Measurements from ENCODE around the gene CERS6. TPM values are rescaled to one million over a fixed set of nuclear protein-coding genes. Genes with fewer than 3 reads are reported as not detected.

The CERS6 gene
- total and polyA plus RNA-seq, 12 donors, result 5.0 to 110 (median 29.6) TPM

DNA sequence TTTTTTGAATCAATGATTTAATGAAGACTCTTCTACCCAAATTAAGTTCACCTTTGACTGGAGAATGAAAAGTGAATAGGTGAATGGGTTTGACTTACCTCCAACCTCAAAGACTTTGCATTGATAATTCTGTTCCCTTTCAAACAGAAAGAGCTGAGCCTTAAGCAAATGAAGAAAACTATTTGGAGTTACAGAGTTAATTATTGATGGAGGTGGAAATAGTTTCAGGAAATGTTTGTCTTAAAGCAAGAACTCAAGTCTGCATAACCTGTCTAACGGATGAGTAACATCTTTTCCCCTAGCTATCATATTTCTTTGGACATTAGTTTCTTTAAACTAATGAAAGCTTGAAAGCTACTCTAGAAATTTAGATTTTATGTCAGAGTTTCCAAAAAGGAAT lies 166.5 kb downstream of the CERS6 start:
- no peaks in the 10 kb centered on the region for H3K9me3 ChIP-seq (replicated peaks in 1 of 3)
- no peaks in the 10 kb centered on the region for H3K36me3 ChIP-seq (replicated peaks in 1 of 2)
- intact Hi-C loops (cut with DNase I), result no loop called here
- 85 to 98% (median 94%) methylated on average over 1 of the region's 1 CpG for WGBS, 4 donors
- no peaks in the 10 kb centered on the region for H3K27me3 ChIP-seq
- H3K4me1 ChIP-seq (replicated peaks in 1 of 2), result peaks cover 0 to 8% of the 10 kb centered on the region in 2 donors
- no peak for TF ChIP-seq POLR2A (IDR thresholded peaks at IDR 0.05)
- TF ChIP-seq, protein P1, sequence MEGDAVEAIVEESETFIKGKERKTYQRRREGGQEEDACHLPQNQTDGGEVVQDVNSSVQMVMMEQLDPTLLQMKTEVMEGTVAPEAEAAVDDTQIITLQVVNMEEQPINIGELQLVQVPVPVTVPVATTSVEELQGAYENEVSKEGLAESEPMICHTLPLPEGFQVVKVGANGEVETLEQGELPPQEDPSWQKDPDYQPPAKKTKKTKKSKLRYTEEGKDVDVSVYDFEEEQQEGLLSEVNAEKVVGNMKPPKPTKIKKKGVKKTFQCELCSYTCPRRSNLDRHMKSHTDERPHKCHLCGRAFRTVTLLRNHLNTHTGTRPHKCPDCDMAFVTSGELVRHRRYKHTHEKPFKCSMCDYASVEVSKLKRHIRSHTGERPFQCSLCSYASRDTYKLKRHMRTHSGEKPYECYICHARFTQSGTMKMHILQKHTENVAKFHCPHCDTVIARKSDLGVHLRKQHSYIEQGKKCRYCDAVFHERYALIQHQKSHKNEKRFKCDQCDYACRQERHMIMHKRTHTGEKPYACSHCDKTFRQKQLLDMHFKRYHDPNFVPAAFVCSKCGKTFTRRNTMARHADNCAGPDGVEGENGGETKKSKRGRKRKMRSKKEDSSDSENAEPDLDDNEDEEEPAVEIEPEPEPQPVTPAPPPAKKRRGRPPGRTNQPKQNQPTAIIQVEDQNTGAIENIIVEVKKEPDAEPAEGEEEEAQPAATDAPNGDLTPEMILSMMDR (IDR thresholded peaks at IDR 0.05), result no peak
- DNase-seq, result no peak
- no peak overlapping the region for H3K27ac ChIP-seq
- no peak overlapping the region for H3K4me3 ChIP-seq

DNA sequence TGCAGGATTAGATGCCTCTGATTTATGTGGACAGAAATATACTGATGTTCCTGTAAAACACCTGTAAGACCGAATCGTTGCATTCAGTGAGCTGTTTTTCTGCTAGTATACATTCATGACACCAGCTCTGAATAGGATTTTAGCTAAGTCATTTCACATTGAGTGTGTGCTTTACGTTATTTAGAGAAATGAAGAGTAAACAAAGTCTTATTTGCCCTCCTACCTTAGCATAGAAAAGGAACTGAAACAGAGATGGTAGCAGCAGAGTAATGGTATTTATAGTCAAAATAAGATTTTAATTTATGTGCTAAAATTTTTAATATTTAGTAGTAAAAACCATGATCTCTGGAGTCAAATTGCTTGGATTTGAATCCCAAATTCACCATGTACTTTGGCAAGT lies 168.0 kb downstream of the CERS6 start:
- Histone ChIP-seq H3K4me3 (no peak overlapping the region), H3K27me3 (no peaks in the 10 kb centered on the region), H3K4me1 (replicated peaks in 1 of 2) (peaks cover 0 to 10% of the 10 kb centered on the region in 2 donors), H3K9me3 (replicated peaks in 1 of 3) (no peaks in the 10 kb centered on the region), H3K36me3 (replicated peaks in 1 of 2) (no peaks in the 10 kb centered on the region), H3K27ac (no peak overlapping the region)
- intact Hi-C loops (cut with DNase I), result no loop called here
- no peak for TF ChIP-seq POLR2A (IDR thresholded peaks at IDR 0.05)
- TF ChIP-seq, protein P1 (IDR thresholded peaks at IDR 0.05), result no peak
- DNase-seq, result no peak
- WGBS, 4 donors, result 89 to 96% (median 94%) methylated on average over 3 of the region's 3 CpGs

DNA sequence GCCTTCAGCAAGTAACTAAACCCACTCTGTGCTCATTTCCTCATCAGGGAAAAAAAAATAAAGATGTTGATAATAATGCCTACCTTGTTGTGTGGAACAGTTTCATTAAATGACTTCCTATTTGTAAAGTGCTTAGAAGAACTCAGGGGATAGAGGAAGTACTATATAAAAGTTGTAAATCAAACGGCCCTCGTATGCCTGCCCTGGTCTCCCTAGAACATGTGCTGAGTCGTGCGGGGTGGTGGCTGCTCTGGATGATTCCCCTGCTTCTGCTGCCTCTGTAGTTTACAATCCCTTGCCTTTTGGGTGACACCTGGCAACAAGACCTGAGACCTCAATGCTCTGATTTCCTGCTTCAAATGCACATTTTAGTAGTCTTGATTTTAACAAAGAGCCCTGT lies 170.0 kb downstream of the CERS6 start:
- DNase-seq, result no peak
- 57 to 72% (median 68%) methylated on average over 4 of the region's 4 CpGs for WGBS, 4 donors
- Histone ChIP-seq H3K36me3 (replicated peaks in 1 of 2) (no peaks in the 10 kb centered on the region), H3K4me3 (no peak overlapping the region), H3K27me3 (no peaks in the 10 kb centered on the region), H3K9me3 (replicated peaks in 1 of 3) (no peaks in the 10 kb centered on the region), H3K27ac (peak overlapping the region in 2 of 5 donors; percentile 15 to 41), H3K4me1 (replicated peaks in 1 of 2) (peaks cover 0 to 10% of the 10 kb centered on the region in 2 donors)
- TF ChIP-seq, protein P1 (IDR thresholded peaks at IDR 0.05), result no peak
- no peak for TF ChIP-seq POLR2A (IDR thresholded peaks at IDR 0.05)
- intact Hi-C loops (cut with DNase I), result no loop called here

DNA sequence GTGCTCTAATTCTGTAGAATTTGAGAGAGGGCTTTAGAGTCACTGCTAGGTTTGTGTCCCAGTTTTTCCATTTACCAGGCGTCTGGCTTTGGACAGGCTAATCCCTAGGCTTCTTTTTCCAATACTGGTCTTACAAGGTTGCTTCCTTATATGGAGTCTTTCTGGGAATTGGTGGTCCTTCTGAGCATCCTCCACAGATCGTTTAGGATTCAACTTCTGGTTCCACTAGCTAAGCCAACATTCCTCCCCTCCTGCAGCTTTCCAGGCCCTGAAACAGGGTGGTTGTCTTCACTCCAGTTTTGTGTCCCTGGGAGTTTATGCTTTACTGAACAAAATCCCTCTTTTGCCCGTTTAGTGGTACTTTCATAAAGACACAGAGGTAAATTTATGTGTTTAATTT lies 170.6 kb downstream of the CERS6 start:
- no peak for DNase-seq
- intact Hi-C loops (cut with DNase I), result no loop called here
- no peaks in the 10 kb centered on the region for H3K36me3 ChIP-seq (replicated peaks in 1 of 2)
- no peaks in the 10 kb centered on the region for H3K27me3 ChIP-seq
- TF ChIP-seq, protein P1 (IDR thresholded peaks at IDR 0.05), result no peak
- no peak for TF ChIP-seq POLR2A (IDR thresholded peaks at IDR 0.05)
- peaks cover 0 to 10% of the 10 kb centered on the region in 2 donors for H3K4me1 ChIP-seq (replicated peaks in 1 of 2)
- H3K9me3 ChIP-seq (replicated peaks in 1 of 3), result no peaks in the 10 kb centered on the region
- H3K27ac ChIP-seq, result peak overlapping the region in 1 of 5 donors; percentile 15
- H3K4me3 ChIP-seq, result no peak overlapping the region
- WGBS, 4 donors, result 78 to 84% (median 81%) methylated on average over 3 of the region's 3 CpGs
